Measurements from ENCODE around the gene NXPE3.

DNA sequence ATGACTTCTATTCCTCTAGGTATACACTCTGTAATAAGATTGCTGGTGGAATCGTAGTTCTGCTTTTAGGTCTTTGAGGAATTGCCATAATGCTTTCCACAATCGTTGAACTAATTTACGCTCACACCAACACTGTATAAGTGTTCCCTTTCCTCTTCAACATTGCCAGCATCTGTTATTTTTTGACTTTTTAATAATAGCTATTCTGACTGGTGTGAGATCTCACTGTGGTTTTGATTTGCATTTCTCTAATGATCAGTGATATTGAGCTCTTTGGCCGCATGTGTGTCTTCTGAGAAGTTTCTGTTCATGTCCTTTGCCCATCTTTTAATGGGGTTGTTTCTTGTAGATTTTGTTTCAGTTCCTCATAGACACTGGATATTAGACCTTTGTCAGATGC, 12.8 kb downstream of the NXPE3 start:
- TF ChIP-seq CTCF (IDR thresholded peaks at IDR 0.05; ENCODE audit: poor library complexity, severe bottlenecking), result no peak
- no peak for TF ChIP-seq EZH2 (IDR thresholded peaks at IDR 0.05; ENCODE audit: borderline replicate concordance, insufficient read depth, low read length, poor library complexity, severe bottlenecking)
- no peak for TF ChIP-seq POLR2AphosphoS5 (IDR thresholded peaks at IDR 0.05)
- TF ChIP-seq EP300 (conservative IDR thresholded peaks at IDR 0.05; ENCODE audit: poor library complexity, severe bottlenecking), result no peak
- TF ChIP-seq, protein P1, sequence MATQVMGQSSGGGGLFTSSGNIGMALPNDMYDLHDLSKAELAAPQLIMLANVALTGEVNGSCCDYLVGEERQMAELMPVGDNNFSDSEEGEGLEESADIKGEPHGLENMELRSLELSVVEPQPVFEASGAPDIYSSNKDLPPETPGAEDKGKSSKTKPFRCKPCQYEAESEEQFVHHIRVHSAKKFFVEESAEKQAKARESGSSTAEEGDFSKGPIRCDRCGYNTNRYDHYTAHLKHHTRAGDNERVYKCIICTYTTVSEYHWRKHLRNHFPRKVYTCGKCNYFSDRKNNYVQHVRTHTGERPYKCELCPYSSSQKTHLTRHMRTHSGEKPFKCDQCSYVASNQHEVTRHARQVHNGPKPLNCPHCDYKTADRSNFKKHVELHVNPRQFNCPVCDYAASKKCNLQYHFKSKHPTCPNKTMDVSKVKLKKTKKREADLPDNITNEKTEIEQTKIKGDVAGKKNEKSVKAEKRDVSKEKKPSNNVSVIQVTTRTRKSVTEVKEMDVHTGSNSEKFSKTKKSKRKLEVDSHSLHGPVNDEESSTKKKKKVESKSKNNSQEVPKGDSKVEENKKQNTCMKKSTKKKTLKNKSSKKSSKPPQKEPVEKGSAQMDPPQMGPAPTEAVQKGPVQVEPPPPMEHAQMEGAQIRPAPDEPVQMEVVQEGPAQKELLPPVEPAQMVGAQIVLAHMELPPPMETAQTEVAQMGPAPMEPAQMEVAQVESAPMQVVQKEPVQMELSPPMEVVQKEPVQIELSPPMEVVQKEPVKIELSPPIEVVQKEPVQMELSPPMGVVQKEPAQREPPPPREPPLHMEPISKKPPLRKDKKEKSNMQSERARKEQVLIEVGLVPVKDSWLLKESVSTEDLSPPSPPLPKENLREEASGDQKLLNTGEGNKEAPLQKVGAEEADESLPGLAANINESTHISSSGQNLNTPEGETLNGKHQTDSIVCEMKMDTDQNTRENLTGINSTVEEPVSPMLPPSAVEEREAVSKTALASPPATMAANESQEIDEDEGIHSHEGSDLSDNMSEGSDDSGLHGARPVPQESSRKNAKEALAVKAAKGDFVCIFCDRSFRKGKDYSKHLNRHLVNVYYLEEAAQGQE (IDR thresholded peaks at IDR 0.05; ENCODE audit: borderline replicate concordance), result no peak
- no peak for TF ChIP-seq TAF1 (IDR thresholded peaks at IDR 0.05; ENCODE audit: low read depth)
- no peak for TF ChIP-seq RAD21 (conservative IDR thresholded peaks at IDR 0.05)
- no peak for TF ChIP-seq SMC3 (conservative IDR thresholded peaks at IDR 0.05; ENCODE audit: poor library complexity)
- no peak for TF ChIP-seq MXI1 (conservative IDR thresholded peaks at IDR 0.05; ENCODE audit: poor library complexity, severe bottlenecking)
